A549 (cell line): Measurements from ENCODE around the gene RNF207. TPM values are rescaled to one million over a fixed set of nuclear protein-coding genes. Genes with fewer than 3 reads are reported as not detected.

Experiments used
- ATAC-seq, 2 experiments: fragments of 200-7000 bp in 1 of 2; fragments of >200 bp in 1 of 2; cut with Nextera tagmentation in 1 of 2; cut with Tn5 transposase in 1 of 2; 3 replicates each; pipeline versions ENCODE4 v1.8.0 to v1.9.1; 2018 to 2020; ENCODE audit warnings: mild to moderate bottlenecking in 1 of 2, moderate library complexity in 1 of 2
- CTCF ChIA-PET: fragments of 300-600 bp; sonication (Branson Sonifier 250); formaldehyde crosslinking; extraction: SDS; loops from one replicate; lab custom pipeline; 2021; ENCODE audit warnings: antibody characterized with exemption, inconsistent platforms; lab: Yijun Ruan, JAX
- POLR2A ChIA-PET: fragments of 350-600 bp; formaldehyde crosslinking; extraction: SDS; loops from one replicate; lab custom pipeline; 2021; ENCODE audit warnings: antibody characterized with exemption, inconsistent platforms; lab: Yijun Ruan, JAX
- DNase-seq, 2 experiments: peaks; one replicate each; pipeline versions ENCODE4 v3.0.0 to v3.0.0-alpha.2; 2011 to 2016; ENCODE audit warnings: low read depth in 1 of 2, low spot score in 1 of 2
- FAIRE-seq: peaks from 2 replicates; lab custom pipeline; 2011; peaks lifted over from hg19 to GRCh38; lab: Jason Lieb, UNC
- H3K27ac ChIP-seq, 2 experiments: fragments of >200 bp; sonication (Bioruptor Twin); formaldehyde crosslinking; 3 replicates each; pipeline ENCODE4 v1.5.1; 2016 to 2017
- H3K4me1 ChIP-seq: fragments of >200 bp; sonication (Bioruptor Twin); formaldehyde crosslinking; 3 replicates; pipeline ENCODE4 v1.6.1; 2016
- H3K4me2 ChIP-seq: fragments of >200 bp; sonication (Bioruptor Twin); formaldehyde crosslinking; 3 replicates; pipeline ENCODE4 v1.6.1; 2016
- H3K4me3 ChIP-seq: fragments of >200 bp; sonication (Bioruptor Twin); formaldehyde crosslinking; 3 replicates; pipeline ENCODE4 v1.5.1; 2016
- H3K9me3 ChIP-seq: fragments of >200 bp; sonication (Bioruptor Twin); formaldehyde crosslinking; 3 replicates; pipeline ENCODE4 v1.6.1; 2016
- CBX2 ChIP-seq: fragments of 200-600 bp; sonication (generic); IDR thresholded peaks from 2 replicates; pipeline ENCODE4 v1.6.1; 2016; ENCODE audit warnings: low read depth, mild to moderate bottlenecking, borderline replicate concordance
- CBX8 ChIP-seq: fragments of 200-600 bp; sonication (generic); IDR thresholded peaks from 2 replicates; pipeline ENCODE4 v1.6.1; 2016
- CEBPB ChIP-seq, 2 experiments: fragments of >200 bp in 1 of 2; sonication (Bioruptor Twin) in 1 of 2; formaldehyde crosslinking in 1 of 2; IDR thresholded peaks; 2 replicates each; pipeline ENCODE4 v1.6.1; 2012 to 2016
- EP300 ChIP-seq, 2 experiments: fragments of >200 bp; sonication (Bioruptor Twin); formaldehyde crosslinking; IDR thresholded peaks; 2 replicates in 1 of 2; 3 replicates in 1 of 2; pipeline ENCODE4 v1.6.1; 2016 to 2017
- HOXB5 ChIP-seq: fragments of 250-450 bp; sonication (Bioruptor Pico); IDR thresholded peaks from 2 replicates; pipeline ENCODE4 v1.5.0; 2020; ENCODE audit warnings: mild to moderate bottlenecking, moderate library complexity
- JUN ChIP-seq, 2 experiments: fragments of >200 bp; sonication (Bioruptor Twin); formaldehyde crosslinking; IDR thresholded peaks; 2 replicates in 1 of 2; 3 replicates in 1 of 2; pipeline ENCODE4 v1.6.1; 2016 to 2017
- KDM5A ChIP-seq: fragments of 200-600 bp; sonication (generic); IDR thresholded peaks from 2 replicates; pipeline ENCODE4 v1.6.1; 2016; ENCODE audit warnings: antibody characterized with exemption, mild to moderate bottlenecking
- MAFK ChIP-seq: fragments of 450-650 bp; IDR thresholded peaks from 2 replicates; pipeline ENCODE4 v1.6.1; 2014; ENCODE audit not compliant: partially characterized antibody
- NPAS2 ChIP-seq: fragments of 250-450 bp; sonication (Bioruptor Pico); IDR thresholded peaks from 2 replicates; pipeline ENCODE4 v1.8.0; 2022; ENCODE audit warnings: mild to moderate bottlenecking, moderate library complexity, borderline replicate concordance
- NR3C1 ChIP-seq: fragments of >200 bp; sonication (Bioruptor Twin); formaldehyde crosslinking; IDR thresholded peaks from 3 replicates; pipeline ENCODE4 v1.6.1; 2017
- PHF8 ChIP-seq: fragments of 200-600 bp; sonication (generic); IDR thresholded peaks from 2 replicates; pipeline ENCODE4 v1.6.1; 2016; ENCODE audit warnings: low read depth, mild to moderate bottlenecking, antibody characterized with exemption, moderate library complexity, borderline replicate concordance
- POLR2A ChIP-seq: IDR thresholded peaks from 2 replicates; pipeline ENCODE4 v1.6.1; 2012; ENCODE audit warnings: mild to moderate bottlenecking, low read length
- RARB ChIP-seq: fragments of 250-450 bp; sonication (Bioruptor Pico); IDR thresholded peaks from 2 replicates; pipeline ENCODE4 v1.8.0; 2021; ENCODE audit warnings: mild to moderate bottlenecking, moderate library complexity
- SMC3 ChIP-seq: fragments of >200 bp; sonication (Bioruptor Twin); formaldehyde crosslinking; IDR thresholded peaks from 3 replicates; pipeline ENCODE4 v1.6.1; 2018; ENCODE audit warnings: inconsistent platforms
- SREBF2 ChIP-seq: fragments of 450-650 bp; IDR thresholded peaks from 2 replicates; pipeline ENCODE4 v1.6.1; 2014; ENCODE audit warnings: mild to moderate bottlenecking, moderate library complexity
- TP53 ChIP-seq: fragments of 250-450 bp; sonication (Bioruptor Pico); IDR thresholded peaks from 2 replicates; pipeline ENCODE4 v1.5.0; 2021; ENCODE audit warnings: mild to moderate bottlenecking, moderate library complexity
- ZNF302 ChIP-seq: fragments of 250-450 bp; sonication (Bioruptor Pico); IDR thresholded peaks from 2 replicates; pipeline ENCODE4 v1.9.0; 2021; ENCODE audit warnings: inconsistent platforms, mild to moderate bottlenecking, moderate library complexity
- ZSCAN20 ChIP-seq: fragments of 250-450 bp; sonication (Bioruptor Pico); IDR thresholded peaks from 2 replicates; pipeline ENCODE4 v1.8.0; 2022; ENCODE audit warnings: mild to moderate bottlenecking, moderate library complexity
- WGBS: methylation state at CpG from one replicate; pipeline ENCODE4 v1.1.6; 2017; ENCODE audit errors: missing lambda C conversion rate; 5-methylcytosine and 5-hydroxymethylcytosine counted together
- polyA plus RNA-seq, 4 experiments: library from polyadenylated mRNA; depleted of rRNA in 3 of 4; stranded (reverse); fragments of >200 nt; fragmentation: RNase III in 1 of 4; extraction: RNeasy Plus Mini Kit Qiagen cat#74134 plus additional on column Dnase treatment in 1 of 4; gene quantifications; 2 replicates in 3 of 4; 3 replicates in 1 of 4; pipeline ENCODE4 v1.2.3, GENCODE V29; 2011 to 2017
- TF ChIP-seq, protein P1 (sequence below): fragments of >200 bp; sonication (Bioruptor Twin); formaldehyde crosslinking; IDR thresholded peaks from 2 replicates; pipeline ENCODE4 v1.6.1; 2016
- TF ChIP-seq, protein P2 (sequence below): fragments of >200 bp; sonication (Bioruptor Twin); formaldehyde crosslinking; IDR thresholded peaks from 3 replicates; pipeline ENCODE4 v1.6.1; 2016
- TF ChIP-seq, protein P3 (sequence below): fragments of 250-450 bp; sonication (Bioruptor Pico); IDR thresholded peaks from 2 replicates; pipeline ENCODE4 v1.5.0; 2020; ENCODE audit warnings: low read depth, mild to moderate bottlenecking, moderate library complexity

Gene RNF207
- polyA plus RNA-seq, 2 of the 4 experiments (the other 2 are of a cell fraction), result 11.3 to 24.6 TPM

GRCh38 chr1:6251233-6251632, 45.3 kb downstream of the RNF207 start:
- no peak for DNase-seq
- no peak for ATAC-seq
- H3K4me2 ChIP-seq, result no peak overlapping the region
- peaks cover 4% of the 10 kb centered on the region; the same call in 2 of the 3 replicates for H3K4me1 ChIP-seq
- no peaks in the 10 kb centered on the region for H3K9me3 ChIP-seq
- no peak overlapping the region for H3K27ac ChIP-seq
- no peak overlapping the region for H3K4me3 ChIP-seq
- TF ChIP-seq CEBPB (IDR thresholded peaks at IDR 0.05) (no peak), POLR2A (no peak)
- TF ChIP-seq, protein P1, sequence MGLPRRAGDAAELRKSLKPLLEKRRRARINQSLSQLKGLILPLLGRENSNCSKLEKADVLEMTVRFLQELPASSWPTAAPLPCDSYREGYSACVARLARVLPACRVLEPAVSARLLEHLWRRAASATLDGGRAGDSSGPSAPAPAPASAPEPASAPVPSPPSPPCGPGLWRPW, result no peak
- TF ChIP-seq, protein P2, sequence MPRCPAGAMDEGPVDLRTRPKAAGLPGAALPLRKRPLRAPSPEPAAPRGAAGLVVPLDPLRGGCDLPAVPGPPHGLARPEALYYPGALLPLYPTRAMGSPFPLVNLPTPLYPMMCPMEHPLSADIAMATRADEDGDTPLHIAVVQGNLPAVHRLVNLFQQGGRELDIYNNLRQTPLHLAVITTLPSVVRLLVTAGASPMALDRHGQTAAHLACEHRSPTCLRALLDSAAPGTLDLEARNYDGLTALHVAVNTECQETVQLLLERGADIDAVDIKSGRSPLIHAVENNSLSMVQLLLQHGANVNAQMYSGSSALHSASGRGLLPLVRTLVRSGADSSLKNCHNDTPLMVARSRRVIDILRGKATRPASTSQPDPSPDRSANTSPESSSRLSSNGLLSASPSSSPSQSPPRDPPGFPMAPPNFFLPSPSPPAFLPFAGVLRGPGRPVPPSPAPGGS, result no peak
- FAIRE-seq, result no peak
- CTCF ChIA-PET, result interaction anchor here (0.7 to 9.9 kb wide), 6 partner anchors 9 to 153 kb away, joined by 3 to 250 read pairs (median 4); no protein-coding TSS in a partner anchor
- POLR2A ChIA-PET, result no interaction called here
- WGBS, result 48% methylated on average over 9 of the region's 19 CpGs

DNA sequence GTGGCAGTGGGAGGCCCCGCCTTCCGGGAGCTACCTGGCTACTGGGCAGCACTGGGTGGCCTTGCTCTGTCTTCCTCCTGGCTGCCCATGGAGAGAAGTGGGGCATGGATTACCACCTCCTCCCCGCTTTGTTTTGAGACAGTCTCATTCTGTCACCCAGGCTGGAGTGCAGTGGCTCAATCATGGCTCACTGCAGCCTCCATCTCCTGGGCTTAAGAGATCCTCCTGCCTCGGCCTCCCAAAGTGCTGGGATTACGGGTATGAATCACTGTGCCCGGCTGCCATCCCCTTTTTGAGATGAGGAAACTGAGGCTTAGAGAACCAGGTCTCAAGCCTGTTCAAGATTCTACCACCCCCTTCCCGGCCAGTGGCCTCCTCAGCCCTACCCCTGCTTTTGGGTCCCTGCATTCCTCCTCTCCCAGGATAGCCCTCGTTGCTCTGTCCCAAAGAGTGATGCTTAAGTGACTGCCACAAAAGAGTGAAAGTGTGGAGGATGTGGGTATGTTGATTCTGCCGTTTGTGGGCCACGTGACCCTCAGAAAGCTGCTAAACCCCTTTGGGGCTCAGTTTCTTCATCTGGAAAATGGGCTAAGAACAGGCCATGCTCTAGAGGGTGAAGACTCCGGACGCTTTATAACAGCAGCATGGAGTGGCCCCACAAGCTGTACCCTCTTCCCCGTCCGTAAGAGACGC, 45.9 kb downstream of the RNF207 start:
- Histone ChIP-seq H3K4me1 (no peaks in the 10 kb centered on the region), H3K4me3 (no peak overlapping the region), H3K9me3 (no peaks in the 10 kb centered on the region), H3K4me2 (no peak overlapping the region), H3K27ac (no peak overlapping the region)
- ATAC-seq (no peak), FAIRE-seq (no peak), DNase-seq (no peak)
- 63% methylated on average over 15 of the region's 15 CpGs for WGBS
- ChIA-PET CTCF (interaction anchor here (1.0 to 9.9 kb wide), 4 partner anchors 86 to 171 kb away, joined by 3 to 250 read pairs (median 32); no protein-coding TSS in a partner anchor), POLR2A (no interaction called here)
- TF ChIP-seq EP300 (IDR thresholded peaks at IDR 0.05) (no peak), MAFK (no peak), PHF8 (no peak), NPAS2 (no peak), SREBF2 (no peak), JUN (IDR thresholded peaks at IDR 0.05) (no peak), SMC3 (no peak), KDM5A (no peak), HOXB5 (CRISPR knock-in tag) (no peak), ZNF302 (CRISPR knock-in tag) (no peak)
- TF ChIP-seq, protein P3, sequence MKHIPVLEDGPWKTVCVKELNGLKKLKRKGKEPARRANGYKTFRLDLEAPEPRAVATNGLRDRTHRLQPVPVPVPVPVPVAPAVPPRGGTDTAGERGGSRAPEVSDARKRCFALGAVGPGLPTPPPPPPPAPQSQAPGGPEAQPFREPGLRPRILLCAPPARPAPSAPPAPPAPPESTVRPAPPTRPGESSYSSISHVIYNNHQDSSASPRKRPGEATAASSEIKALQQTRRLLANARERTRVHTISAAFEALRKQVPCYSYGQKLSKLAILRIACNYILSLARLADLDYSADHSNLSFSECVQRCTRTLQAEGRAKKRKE (CRISPR knock-in tag), result no peak
- TF ChIP-seq, protein P1, result no peak

DNA sequence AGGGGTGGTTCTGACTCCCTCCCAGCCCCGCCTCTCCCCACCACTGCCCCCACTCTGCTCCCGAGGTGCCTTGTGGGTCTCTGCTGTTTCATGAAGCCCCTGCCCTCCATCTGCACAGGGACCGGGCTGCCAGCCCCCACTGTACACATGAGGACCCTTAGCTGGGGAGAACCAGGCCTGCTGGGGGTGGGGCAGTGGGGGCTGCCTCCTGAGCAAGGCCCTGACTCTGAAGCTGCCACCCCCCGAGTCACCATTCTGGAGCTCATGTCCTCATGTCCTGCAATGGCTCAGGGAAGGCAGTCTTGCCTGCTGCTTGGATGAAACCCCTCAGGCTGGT, 46.4 kb downstream of the RNF207 start:
- POLR2A ChIA-PET, result no interaction called here
- Histone ChIP-seq H3K4me1 (no peaks in the 10 kb centered on the region), H3K27ac (no peak overlapping the region), H3K9me3 (no peaks in the 10 kb centered on the region), H3K4me3 (no peak overlapping the region), H3K4me2 (no peak overlapping the region)
- TF ChIP-seq ZSCAN20 (CRISPR knock-in tag), result no peak
- no peak for TF ChIP-seq RARB (CRISPR knock-in tag)
- TF ChIP-seq CBX2, result no peak
- no peak for TF ChIP-seq PHF8
- CTCF ChIA-PET, result interaction anchor here (1.0 to 9.9 kb wide), 5 partner anchors 85 to 185 kb away, joined by 3 to 250 read pairs (median 4); no protein-coding TSS in a partner anchor
- no peak for FAIRE-seq
- WGBS, result 60% methylated on average over 2 of the region's 4 CpGs
- no peak for DNase-seq
- no peak for ATAC-seq

GRCh38 chr1:6253380-6253779, 47.5 kb downstream of the RNF207 start:
- CTCF ChIA-PET, result interaction anchor here (1.3 to 9.9 kb wide), 2 partner anchors 84 to 184 kb away, joined by 4 to 250 read pairs; no protein-coding TSS in a partner anchor
- DNase-seq, result no peak
- H3K9me3 ChIP-seq, result no peaks in the 10 kb centered on the region
- no peak overlapping the region for H3K4me2 ChIP-seq
- no peak overlapping the region for H3K27ac ChIP-seq
- FAIRE-seq, result no peak
- ATAC-seq, result no peak
- TF ChIP-seq TP53 (no peak), NPAS2 (no peak), KDM5A (no peak), CBX8 (no peak), NR3C1 (no peak), CEBPB (IDR thresholded peaks at IDR 0.05) (no peak)
- H3K4me3 ChIP-seq, result no peak overlapping the region
- POLR2A ChIA-PET, result no interaction called here
- 78% methylated on average over 7 of the region's 9 CpGs for WGBS
- H3K4me1 ChIP-seq, result no peaks in the 10 kb centered on the region
